ENCODE data around the gene COX7B2.
A peak's percentile ranks its signal among the peaks of the same experiment; 100 is the strongest.

The COX7B2 gene

DNA sequence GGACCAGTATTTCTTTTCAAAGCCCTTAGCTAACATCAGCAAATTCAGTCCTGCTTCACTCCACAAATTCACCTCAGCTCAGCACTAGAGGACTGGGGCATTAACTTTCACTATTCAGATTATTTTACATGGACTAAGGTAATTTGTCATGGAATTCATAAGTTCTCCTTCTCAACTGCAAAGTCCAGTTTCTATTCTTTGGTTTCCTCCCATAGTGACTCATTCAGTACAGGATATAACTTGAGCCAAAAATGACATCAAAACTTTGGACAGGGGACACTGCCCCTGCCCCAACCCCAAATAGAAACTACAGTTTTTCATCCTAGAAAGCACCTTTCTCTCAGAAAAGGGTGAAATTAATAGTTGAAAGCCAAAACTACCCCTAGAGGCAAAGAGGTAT, 52.7 kb downstream of the COX7B2 start:
- H3K79me2 ChIP-seq (ENCODE audit: low read length): no peaks in the 10 kb centered on the region
- no peaks in the 10 kb centered on the region for H3K9me3 ChIP-seq (replicated peaks; ENCODE audit: insufficient read depth, low read length)
- no peaks in the 10 kb centered on the region for H3F3A ChIP-seq (ENCODE audit: insufficient read depth, low read length)
- TF ChIP-seq EZH2 (optimal IDR thresholded peaks at IDR 0.05; ENCODE audit: low read depth, low read length): no peak
- no peaks in the 10 kb centered on the region for H3K36me3 ChIP-seq (replicated peaks; ENCODE audit: insufficient read depth, low read length)
- H2AFZ ChIP-seq (ENCODE audit: low read length): no peak overlapping the region
- H3K9me2 ChIP-seq (replicated peaks; ENCODE audit: insufficient read depth, low read length): no peaks in the 10 kb centered on the region
- H3K27me3 ChIP-seq (replicated peaks; ENCODE audit: insufficient read depth, low read length): no peaks in the 10 kb centered on the region
- no peak overlapping the region for H3K27ac ChIP-seq (ENCODE audit: low read length)
- H3K9ac ChIP-seq (ENCODE audit: low read length): no peak overlapping the region
- H3K4me2 ChIP-seq (ENCODE audit: low read depth, low read length): no peak overlapping the region
- no peak for DNase-seq
- H3K4me1 ChIP-seq (ENCODE audit: low read length): no peaks in the 10 kb centered on the region
- no peaks in the 10 kb centered on the region for H4K20me1 ChIP-seq (ENCODE audit: insufficient read depth, low read length)
- no peak overlapping the region for H3K4me3 ChIP-seq (ENCODE audit: low read length)

- Histone ChIP-seq H3K9ac (ENCODE audit: low read length) (no peak overlapping the region), H3K4me2 (ENCODE audit: low read depth, low read length) (no peak overlapping the region), H3K27ac (ENCODE audit: low read length) (no peak overlapping the region), H3K9me2 (replicated peaks; ENCODE audit: insufficient read depth, low read length) (no peaks in the 10 kb centered on the region), H3K27me3 (replicated peaks; ENCODE audit: insufficient read depth, low read length) (no peaks in the 10 kb centered on the region), H2AFZ (ENCODE audit: low read length) (no peak overlapping the region), H4K20me1 (ENCODE audit: insufficient read depth, low read length) (no peaks in the 10 kb centered on the region), H3K4me1 (ENCODE audit: low read length) (no peaks in the 10 kb centered on the region), H3K79me2 (ENCODE audit: low read length) (no peaks in the 10 kb centered on the region), H3K36me3 (replicated peaks; ENCODE audit: insufficient read depth, low read length) (no peaks in the 10 kb centered on the region), H3F3A (ENCODE audit: insufficient read depth, low read length) (no peaks in the 10 kb centered on the region), H3K4me3 (ENCODE audit: low read length) (no peak overlapping the region), H3K9me3 (replicated peaks; ENCODE audit: insufficient read depth, low read length) (no peaks in the 10 kb centered on the region)
- DNase-seq: no peak
- TF ChIP-seq, protein P1, sequence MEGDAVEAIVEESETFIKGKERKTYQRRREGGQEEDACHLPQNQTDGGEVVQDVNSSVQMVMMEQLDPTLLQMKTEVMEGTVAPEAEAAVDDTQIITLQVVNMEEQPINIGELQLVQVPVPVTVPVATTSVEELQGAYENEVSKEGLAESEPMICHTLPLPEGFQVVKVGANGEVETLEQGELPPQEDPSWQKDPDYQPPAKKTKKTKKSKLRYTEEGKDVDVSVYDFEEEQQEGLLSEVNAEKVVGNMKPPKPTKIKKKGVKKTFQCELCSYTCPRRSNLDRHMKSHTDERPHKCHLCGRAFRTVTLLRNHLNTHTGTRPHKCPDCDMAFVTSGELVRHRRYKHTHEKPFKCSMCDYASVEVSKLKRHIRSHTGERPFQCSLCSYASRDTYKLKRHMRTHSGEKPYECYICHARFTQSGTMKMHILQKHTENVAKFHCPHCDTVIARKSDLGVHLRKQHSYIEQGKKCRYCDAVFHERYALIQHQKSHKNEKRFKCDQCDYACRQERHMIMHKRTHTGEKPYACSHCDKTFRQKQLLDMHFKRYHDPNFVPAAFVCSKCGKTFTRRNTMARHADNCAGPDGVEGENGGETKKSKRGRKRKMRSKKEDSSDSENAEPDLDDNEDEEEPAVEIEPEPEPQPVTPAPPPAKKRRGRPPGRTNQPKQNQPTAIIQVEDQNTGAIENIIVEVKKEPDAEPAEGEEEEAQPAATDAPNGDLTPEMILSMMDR (IDR thresholded peaks at IDR 0.05; ENCODE audit: low read length): no peak
- TF ChIP-seq EZH2phosphoT487 (IDR thresholded peaks at IDR 0.05; ENCODE audit: low read length) (no peak), EZH2 (optimal IDR thresholded peaks at IDR 0.05; ENCODE audit: low read depth, low read length) (no peak)
Measured at GRCh38 chr4:46852800-46853199, 56.2 kb downstream of the COX7B2 start.

GRCh38 chr4:46850026-46850425, 59.0 kb downstream of the COX7B2 start:
- Histone ChIP-seq H3K9ac (ENCODE audit: low read length) (no peak overlapping the region), H4K20me1 (ENCODE audit: insufficient read depth, low read length) (no peaks in the 10 kb centered on the region), H3F3A (ENCODE audit: insufficient read depth, low read length) (no peaks in the 10 kb centered on the region), H3K4me1 (ENCODE audit: low read length) (no peaks in the 10 kb centered on the region), H3K27me3 (replicated peaks; ENCODE audit: insufficient read depth, low read length) (no peaks in the 10 kb centered on the region), H2AFZ (ENCODE audit: low read length) (no peak overlapping the region), H3K4me3 (ENCODE audit: low read length) (no peak overlapping the region), H3K9me3 (replicated peaks; ENCODE audit: insufficient read depth, low read length) (no peaks in the 10 kb centered on the region), H3K36me3 (replicated peaks; ENCODE audit: insufficient read depth, low read length) (no peaks in the 10 kb centered on the region), H3K9me2 (replicated peaks; ENCODE audit: insufficient read depth, low read length) (no peaks in the 10 kb centered on the region), H3K27ac (ENCODE audit: low read length) (no peak overlapping the region), H3K79me2 (ENCODE audit: low read length) (no peaks in the 10 kb centered on the region), H3K4me2 (ENCODE audit: low read depth, low read length) (no peak overlapping the region)
- TF ChIP-seq EZH2phosphoT487 (IDR thresholded peaks at IDR 0.05; ENCODE audit: low read length) (no peak), EZH2 (optimal IDR thresholded peaks at IDR 0.05; ENCODE audit: low read depth, low read length) (no peak)
- TF ChIP-seq, protein P1 (IDR thresholded peaks at IDR 0.05; ENCODE audit: low read length): no peak
- no peak for DNase-seq

- Histone ChIP-seq H3K4me2 (ENCODE audit: low read depth, low read length) (no peak overlapping the region), H3K27ac (ENCODE audit: low read length) (no peak overlapping the region), H3K27me3 (replicated peaks; ENCODE audit: insufficient read depth, low read length) (no peaks in the 10 kb centered on the region), H3K36me3 (replicated peaks; ENCODE audit: insufficient read depth, low read length) (no peaks in the 10 kb centered on the region), H3F3A (ENCODE audit: insufficient read depth, low read length) (no peaks in the 10 kb centered on the region), H3K4me1 (ENCODE audit: low read length) (peaks cover under 1% of the 10 kb centered on the region; the same call in 1 of the 2 replicates), H3K79me2 (ENCODE audit: low read length) (no peaks in the 10 kb centered on the region), H3K9ac (ENCODE audit: low read length) (no peak overlapping the region), H3K9me3 (replicated peaks; ENCODE audit: insufficient read depth, low read length) (no peaks in the 10 kb centered on the region), H3K9me2 (replicated peaks; ENCODE audit: insufficient read depth, low read length) (no peaks in the 10 kb centered on the region), H2AFZ (ENCODE audit: low read length) (peak overlapping the region; percentile 18; the same call in 1 of the 2 replicates), H4K20me1 (ENCODE audit: insufficient read depth, low read length) (no peaks in the 10 kb centered on the region), H3K4me3 (ENCODE audit: low read length) (no peak overlapping the region)
- TF ChIP-seq EZH2 (optimal IDR thresholded peaks at IDR 0.05; ENCODE audit: low read depth, low read length) (no peak), EZH2phosphoT487 (IDR thresholded peaks at IDR 0.05; ENCODE audit: low read length) (no peak)
- TF ChIP-seq, protein P1 (IDR thresholded peaks at IDR 0.05; ENCODE audit: low read length): peak; percentile 73
- DNase-seq: peak; percentile 79
Measured at GRCh38 chr4:46844325-46844917, 64.6 kb downstream of the COX7B2 start.

Data from MM.1S (cell line).